Thyroid gland (tissue), 4 donors: ENCODE results near the gene MX2. TPM values are rescaled to one million over a fixed set of nuclear protein-coding genes. Genes with fewer than 3 reads are reported as not detected.

Experiments used
- DNase-seq, 2 donors: peaks; one replicate each; pipeline ENCODE4 v3.0.0-alpha.2; 2019
- H3K27ac ChIP-seq, 3 donors: fragments of 200-600 bp; sonication (generic); 1 replicate in 2 of 3; 2 replicates in 1 of 3; pipeline ENCODE4 v1.5.1; 2016 to 2019; ENCODE audit warnings: mild to moderate bottlenecking in 1 of 3, moderate library complexity in 1 of 3
- H3K27me3 ChIP-seq: fragments of 200-600 bp; sonication (generic); one replicate; pipeline ENCODE4 v1.5.1; 2019
- H3K36me3 ChIP-seq, 2 donors: fragments of 200-600 bp; sonication (generic); one replicate each; pipeline ENCODE4 v1.5.1; 2016 to 2019
- H3K4me1 ChIP-seq, 2 donors: fragments of 200-600 bp; sonication (generic); one replicate each; pipeline ENCODE4 v1.5.1; 2017 to 2019
- H3K4me3 ChIP-seq, 3 donors: fragments of 200-600 bp; sonication (generic); replicated peaks in 1 of 3; 1 replicate in 2 of 3; 2 replicates in 1 of 3; pipeline ENCODE4 v1.5.1; 2016; ENCODE audit warnings: mild to moderate bottlenecking in 1 of 3
- H3K9me3 ChIP-seq: fragments of 200-600 bp; sonication (generic); one replicate; pipeline ENCODE4 v1.5.1; 2017
- POLR2A ChIP-seq, 2 donors: fragments of 450-650 bp; IDR thresholded peaks; one replicate each; pipeline ENCODE4 v1.6.1; 2017; ENCODE audit warnings: antibody characterized with exemption in 2 of 2, mild to moderate bottlenecking in 2 of 2, moderate library complexity in 1 of 2
- WGBS, 2 donors: methylation state at CpG; one replicate each; pipeline ENCODE4 v1.1.5; 2017; 5-methylcytosine and 5-hydroxymethylcytosine counted together
- intact Hi-C: fragments of 100-400 bp; cut with DNase I; formaldehyde crosslinking; loops from one replicate; pipeline ENCODE4 v1.15.1; 2023
- total RNA-seq, 4 donors: library from RNA; depleted of rRNA; stranded (reverse); fragments of >200 nt; gene quantifications; one replicate each; pipeline ENCODE4 v1.2.3, GENCODE V29; 2016
- TF ChIP-seq, protein P1 (sequence below), 6 experiments: fragments of 200-600 bp in 3 of 6; fragments of 450-650 bp in 3 of 6; sonication (generic) in 3 of 6; IDR thresholded peaks; one replicate each; pipeline ENCODE4 v1.5.1; 2016 to 2019; ENCODE audit warnings: antibody characterized with exemption in 6 of 6, mild to moderate bottlenecking in 2 of 6, inconsistent platforms in 1 of 6, moderate library complexity in 1 of 6

MX2 gene
- total RNA-seq, 4 donors from 2014 or later, result 3.0 to 19.8 (median 7.1) TPM

- H3K27ac ChIP-seq, result peak overlapping the region; percentile 50 to 82 (median 56)
- H3K36me3 ChIP-seq, result peaks cover 0 to 3% of the 10 kb centered on the region in 2 donors
- intact Hi-C loops, result no loop called here
- H3K4me3 ChIP-seq, result peak overlapping the region; percentile 64 to 91 (median 72)
- H3K27me3 ChIP-seq, result no peaks in the 10 kb centered on the region
- no peak for TF ChIP-seq POLR2A (IDR thresholded peaks at IDR 0.05)
- TF ChIP-seq, protein P1, sequence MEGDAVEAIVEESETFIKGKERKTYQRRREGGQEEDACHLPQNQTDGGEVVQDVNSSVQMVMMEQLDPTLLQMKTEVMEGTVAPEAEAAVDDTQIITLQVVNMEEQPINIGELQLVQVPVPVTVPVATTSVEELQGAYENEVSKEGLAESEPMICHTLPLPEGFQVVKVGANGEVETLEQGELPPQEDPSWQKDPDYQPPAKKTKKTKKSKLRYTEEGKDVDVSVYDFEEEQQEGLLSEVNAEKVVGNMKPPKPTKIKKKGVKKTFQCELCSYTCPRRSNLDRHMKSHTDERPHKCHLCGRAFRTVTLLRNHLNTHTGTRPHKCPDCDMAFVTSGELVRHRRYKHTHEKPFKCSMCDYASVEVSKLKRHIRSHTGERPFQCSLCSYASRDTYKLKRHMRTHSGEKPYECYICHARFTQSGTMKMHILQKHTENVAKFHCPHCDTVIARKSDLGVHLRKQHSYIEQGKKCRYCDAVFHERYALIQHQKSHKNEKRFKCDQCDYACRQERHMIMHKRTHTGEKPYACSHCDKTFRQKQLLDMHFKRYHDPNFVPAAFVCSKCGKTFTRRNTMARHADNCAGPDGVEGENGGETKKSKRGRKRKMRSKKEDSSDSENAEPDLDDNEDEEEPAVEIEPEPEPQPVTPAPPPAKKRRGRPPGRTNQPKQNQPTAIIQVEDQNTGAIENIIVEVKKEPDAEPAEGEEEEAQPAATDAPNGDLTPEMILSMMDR (IDR thresholded peaks at IDR 0.05), result no peak
- DNase-seq, result no peak
- WGBS, 2 donors, result 64 to 65% methylated on average over 6 of the region's 7 CpGs
- H3K9me3 ChIP-seq, result no peaks in the 10 kb centered on the region
- H3K4me1 ChIP-seq, result peaks cover 13 to 26% of the 10 kb centered on the region in 2 donors
Measured at GRCh38 chr21:41425588-41425953, 63.7 kb downstream of the MX2 start.

DNA sequence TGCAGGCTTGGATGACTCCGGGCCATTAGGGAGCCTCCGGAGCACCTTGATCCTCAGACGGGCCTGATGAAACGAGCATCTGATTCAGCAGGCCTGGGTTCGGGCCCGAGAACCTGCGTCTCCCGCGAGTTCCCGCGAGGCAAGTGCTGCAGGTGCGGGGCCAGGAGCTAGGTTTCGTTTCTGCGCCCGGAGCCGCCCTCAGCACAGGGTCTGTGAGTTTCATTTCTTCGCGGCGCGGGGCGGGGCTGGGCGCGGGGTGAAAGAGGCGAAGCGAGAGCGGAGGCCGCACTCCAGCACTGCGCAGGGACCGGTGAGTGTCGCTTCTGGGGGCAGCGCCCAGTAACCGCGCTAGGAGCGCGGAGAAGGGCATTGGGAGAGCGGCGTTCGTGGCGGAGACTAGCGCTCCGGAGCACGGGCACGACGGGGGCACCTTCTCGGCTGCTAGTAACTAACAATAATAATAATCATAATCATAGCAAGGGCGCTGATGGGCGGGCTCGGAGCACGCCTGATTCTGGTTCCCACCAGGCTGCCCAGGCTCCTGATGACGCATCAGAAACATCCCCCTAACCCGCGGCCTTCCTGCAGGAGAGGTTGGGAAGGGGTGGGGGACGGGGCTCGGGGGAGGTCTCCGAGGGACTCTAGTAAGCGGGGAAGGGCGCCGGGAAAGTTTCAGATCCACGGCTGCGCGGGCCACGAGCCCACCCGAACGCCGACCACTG lies 64.3 kb downstream of the MX2 start, which contains the start of gene MX1:
Gene MX1 (plus strand): TSS at position 286 of the 722 bp plus-strand sequence. CDS start 5,832 bp downstream, outside the sequence.
- Histone ChIP-seq H3K4me3 (peak within 1 kb of the TSS; percentile 64 to 91 (median 72)), H3K27me3 (no peaks in the 10 kb centered on the region), H3K36me3 (peaks cover 0 to 3% of the 10 kb centered on the region in 2 donors), H3K27ac (peak within 1 kb of the TSS; percentile 50 to 82 (median 56)), H3K4me1 (peaks cover 7 to 21% of the 10 kb centered on the region in 2 donors), H3K9me3 (no peaks in the 10 kb centered on the region)
- TF ChIP-seq POLR2A (IDR thresholded peaks at IDR 0.05), result peak; percentile 36 to 76
- TF ChIP-seq, protein P1 (IDR thresholded peaks at IDR 0.05), result no peak
- 1% methylated on average over 64 of the region's 65 CpGs; no CpG with 5 or more reads in 1 of the 2 donors for WGBS, 2 donors
- DNase-seq, result peak; percentile 75 to 79
- intact Hi-C loops, result no loop called here

DNA sequence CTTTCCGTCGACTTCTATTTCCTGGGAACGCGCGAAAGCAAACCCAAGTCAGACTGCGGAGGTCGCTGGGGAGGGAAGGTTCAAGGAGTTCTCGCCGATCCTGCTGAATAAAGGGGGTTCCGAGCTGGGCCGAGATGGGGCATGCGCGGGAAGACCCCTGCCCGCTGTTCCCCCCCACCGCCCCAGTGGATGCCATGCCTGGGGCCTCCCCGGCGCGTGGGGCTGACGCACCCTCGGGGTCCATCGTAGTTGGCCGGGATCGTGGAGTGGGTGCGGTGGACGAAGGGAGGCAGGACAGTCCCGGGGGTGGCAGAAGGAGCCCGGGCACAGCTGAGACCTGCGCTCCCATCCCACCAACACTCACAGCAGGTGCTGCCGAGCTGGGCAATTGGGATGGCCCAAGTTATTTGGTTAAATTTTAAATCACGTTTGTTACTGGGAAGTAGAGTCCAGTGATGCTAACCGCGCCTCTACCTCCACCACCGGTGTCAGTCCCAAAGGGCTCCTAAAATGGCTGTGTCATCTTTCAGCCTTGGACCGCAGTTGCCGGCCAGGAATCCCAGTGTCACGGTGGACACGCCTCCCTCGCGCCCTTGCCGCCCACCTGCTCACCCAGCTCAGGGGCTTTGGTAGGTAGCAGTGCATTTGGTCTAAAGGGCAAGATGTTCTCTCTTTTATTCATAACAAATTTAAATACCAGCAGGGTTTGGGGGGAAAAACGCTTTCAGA lies 65.0 kb downstream of the MX2 start:
- 32 to 33% methylated on average over 29 to 41 of the region's 41 CpGs for WGBS, 2 donors
- H3K27me3 ChIP-seq, result no peaks in the 10 kb centered on the region
- peak in 1 of 2 donors; percentile 9 for DNase-seq
- H3K4me3 ChIP-seq, result peak overlapping the region; percentile 64 to 91 (median 72)
- peak overlapping the region; percentile 50 to 82 (median 56) for H3K27ac ChIP-seq
- no peaks in the 10 kb centered on the region for H3K9me3 ChIP-seq
- no peak for TF ChIP-seq POLR2A (IDR thresholded peaks at IDR 0.05)
- TF ChIP-seq, protein P1 (IDR thresholded peaks at IDR 0.05), result no peak
- intact Hi-C loops, result no loop called here
- H3K36me3 ChIP-seq, result peaks cover 0 to 3% of the 10 kb centered on the region in 2 donors
- H3K4me1 ChIP-seq, result peaks cover 7 to 20% of the 10 kb centered on the region in 2 donors

DNA sequence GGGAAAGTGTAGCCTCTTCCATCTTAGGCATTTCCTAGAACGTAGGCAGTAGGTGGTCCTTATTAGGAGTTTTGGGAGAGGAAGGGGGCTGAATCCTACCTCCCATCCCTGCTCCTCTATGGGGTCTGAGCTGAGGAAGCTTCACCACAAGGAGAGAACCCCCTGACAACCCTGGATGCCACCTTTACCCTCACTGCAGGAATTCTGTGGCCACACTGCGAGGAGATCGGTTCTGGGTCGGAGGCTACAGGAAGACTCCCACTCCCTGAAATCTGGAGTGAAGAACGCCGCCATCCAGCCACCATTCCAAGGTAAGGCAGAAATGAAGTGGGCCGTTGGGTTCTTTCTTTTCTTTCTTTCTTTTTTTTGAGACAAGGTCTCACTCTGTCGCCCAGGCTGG lies 65.7 kb downstream of the MX2 start:
- no peak overlapping the region for H3K4me3 ChIP-seq
- no peak for TF ChIP-seq POLR2A (IDR thresholded peaks at IDR 0.05)
- TF ChIP-seq, protein P1 (IDR thresholded peaks at IDR 0.05), result no peak
- peaks cover 15 to 25% of the 10 kb centered on the region in 2 donors for H3K4me1 ChIP-seq
- no peaks in the 10 kb centered on the region for H3K27me3 ChIP-seq
- H3K36me3 ChIP-seq, result peaks cover 0 to 6% of the 10 kb centered on the region in 2 donors
- no peak for DNase-seq
- no peak overlapping the region for H3K27ac ChIP-seq
- H3K9me3 ChIP-seq, result no peaks in the 10 kb centered on the region
- intact Hi-C loops, result no loop called here
- 92 to 93% methylated on average over 8 of the region's 8 CpGs for WGBS, 2 donors
